Thoracic aorta (tissue), 2 donors: ENCODE data around the gene MYL9. TPM values are rescaled to one million over a fixed set of nuclear protein-coding genes. Genes with fewer than 3 reads are reported as not detected.
"Not testable (repeated sequence)": the region's sequence is repeated elsewhere in the genome, so short reads cannot be mapped to it uniquely, and the experiment has no call there.

Experiments
- ATAC-seq: fragments of 150-250 bp; one replicate; pipeline ENCODE4 v1.8.0; 2017; ENCODE audit warnings: low read depth; ENCODE audit not compliant: insufficient number of reproducible peaks, low FRiP score
- DNase-seq: peaks from one replicate; pipeline ENCODE4 v3.0.0-alpha.2; 2020; ENCODE audit warnings: low spot score
- H3K27ac ChIP-seq, 2 donors: fragments of 200-600 bp; sonication (generic); 1 replicate in 1 of 2; 2 replicates in 1 of 2; pipeline ENCODE4 v1.5.1; 2016; ENCODE audit warnings: mild to moderate bottlenecking in 2 of 2, moderate library complexity in 2 of 2
- H3K27me3 ChIP-seq: fragments of 200-600 bp; sonication (generic); replicated peaks from 2 replicates; pipeline ENCODE4 v1.6.0; 2016; ENCODE audit warnings: mild to moderate bottlenecking; ENCODE audit not compliant: insufficient read depth
- H3K36me3 ChIP-seq: fragments of 200-600 bp; sonication (generic); one replicate; pipeline ENCODE4 v1.5.1; 2016
- H3K4me1 ChIP-seq, 2 donors: fragments of 200-600 bp; sonication (generic); 1 replicate in 1 of 2; 2 replicates in 1 of 2; pipeline versions ENCODE4 v1.5.1 to v1.6.0; 2016; ENCODE audit warnings: low read depth in 2 of 2, mild to moderate bottlenecking in 1 of 2; ENCODE audit not compliant: control insufficient read depth in 1 of 2
- H3K4me3 ChIP-seq: fragments of 200-600 bp; sonication (generic); 2 replicates; pipeline ENCODE4 v1.5.1; 2016; ENCODE audit warnings: mild to moderate bottlenecking
- H3K9me3 ChIP-seq: fragments of 200-600 bp; sonication (generic); 2 replicates; pipeline ENCODE4 v1.5.1; 2016
- CTCF ChIP-seq: fragments of 200-600 bp; sonication (generic); IDR thresholded peaks from one replicate; pipeline ENCODE4 v1.5.1; 2019; ENCODE audit warnings: antibody characterized with exemption
- total RNA-seq, 2 donors: library from RNA; depleted of rRNA; stranded (reverse); fragments of >200 nt; gene quantifications; one replicate each; pipeline versions ENCODE4 v1.1.0 to v1.2.3, GENCODE V29; 2016

MYL9 gene
- total RNA-seq, 2 donors from 2014 or later, result 531 to 1,491 TPM

GRCh38 chr20:36519012-36519719, 22.2 kb upstream of the MYL9 start:
- TF ChIP-seq CTCF, result no peak
- ATAC-seq (no peak), DNase-seq (no peak)
- Histone ChIP-seq H3K27ac (no peak overlapping the region), H3K9me3 (no peaks in the 10 kb centered on the region), H3K4me3 (no peak overlapping the region), H3K4me1 (peaks cover 16 to 45% of the 10 kb centered on the region in 2 donors), H3K36me3 (peaks cover 8% of the 10 kb centered on the region), H3K27me3 (no peaks in the 10 kb centered on the region)

GRCh38 chr20:36519944-36520343, 21.4 kb upstream of the MYL9 start:
- Histone ChIP-seq H3K36me3 (peaks cover 9% of the 10 kb centered on the region), H3K9me3 (no peaks in the 10 kb centered on the region), H3K4me1 (peaks cover 16 to 48% of the 10 kb centered on the region in 2 donors), H3K27me3 (no peaks in the 10 kb centered on the region), H3K27ac (no peak overlapping the region), H3K4me3 (no peak overlapping the region)
- ATAC-seq (no peak), DNase-seq (no peak)
- no peak for TF ChIP-seq CTCF

DNA sequence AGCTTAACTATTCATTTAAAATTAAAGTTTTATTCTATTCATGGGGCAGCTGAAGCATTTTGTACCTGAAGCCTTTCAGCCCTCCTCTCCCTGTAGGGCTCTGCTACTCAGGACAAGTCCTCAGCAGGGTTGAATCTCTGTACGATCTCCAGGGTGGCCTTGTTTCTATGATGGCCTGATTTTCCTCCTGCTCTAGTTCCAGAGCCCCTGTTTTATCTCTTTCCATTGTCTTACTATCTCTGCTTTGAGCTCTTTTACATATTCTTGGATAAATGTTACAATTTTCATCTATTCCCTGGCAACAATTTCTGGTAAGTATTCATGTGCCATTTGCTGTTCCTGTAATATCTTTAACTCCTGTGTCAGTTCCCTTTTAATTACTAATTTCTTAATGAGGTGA, 19.8 kb upstream of the MYL9 start:
- no peak for TF ChIP-seq CTCF
- peaks cover 8 to 47% of the 10 kb centered on the region in 2 donors for H3K4me1 ChIP-seq

DNA sequence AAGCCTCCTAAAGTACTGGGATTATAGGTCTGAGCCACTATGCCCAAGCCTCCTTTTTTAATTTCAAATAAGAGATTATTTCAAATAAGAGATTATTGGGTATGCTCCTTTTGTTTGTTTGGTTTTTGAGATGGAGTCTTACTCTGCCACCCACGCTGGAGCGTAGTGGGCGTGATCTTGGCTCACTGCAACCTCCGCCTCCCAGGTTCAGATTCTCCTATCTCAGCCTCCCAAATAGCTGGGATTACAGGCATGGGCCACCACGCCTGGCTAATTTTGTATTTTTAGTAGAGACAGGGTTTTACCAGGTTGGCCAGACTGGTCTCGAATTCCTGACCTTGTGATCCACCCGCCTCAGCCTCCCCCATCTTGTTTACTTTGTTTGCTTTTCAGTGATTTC, 18.9 kb upstream of the MYL9 start:
- H3K4me1 ChIP-seq, result peaks cover 8 to 53% of the 10 kb centered on the region in 2 donors
- H3K27ac ChIP-seq, result peak overlapping the region; percentile 42 to 69
- not testable (repeated sequence) for H3K27me3 ChIP-seq, H3K4me3 ChIP-seq, H3K9me3 ChIP-seq, ATAC-seq, DNase-seq
- H3K36me3 ChIP-seq, result peaks cover 26% of the 10 kb centered on the region

More for the DNA sequence above, 19.8 kb upstream of the MYL9 start:
- no peak for ATAC-seq
- Histone ChIP-seq H3K4me3 (no peak overlapping the region), H3K36me3 (peaks cover 23% of the 10 kb centered on the region), H3K27ac (peak overlapping the region; percentile 6 to 64), H3K27me3 (no peaks in the 10 kb centered on the region), H3K9me3 (no peaks in the 10 kb centered on the region)
- no peak for DNase-seq

GRCh38 chr20:36523341-36523740, 18.0 kb upstream of the MYL9 start:
- H3K4me1 ChIP-seq, result peaks cover 8 to 62% of the 10 kb centered on the region in 2 donors
- peak overlapping the region; percentile 42 to 69 for H3K27ac ChIP-seq

More at GRCh38 chr20:36523341-36523740, 18.0 kb upstream of the MYL9 start:
- H3K4me3 ChIP-seq, result no peak overlapping the region
- ATAC-seq, result no peak
- DNase-seq, result no peak
- H3K9me3 ChIP-seq, result no peaks in the 10 kb centered on the region
- no peaks in the 10 kb centered on the region for H3K27me3 ChIP-seq
- peaks cover 36% of the 10 kb centered on the region for H3K36me3 ChIP-seq
- no peak for TF ChIP-seq CTCF
